OCI-LY7 (cell line): ENCODE measurements around the gene ELOVL1. TPM values are rescaled to one million over a fixed set of nuclear protein-coding genes. Genes with fewer than 3 reads are reported as not detected.

Source experiments
- BruUV-seq: library from RNA; stranded (reverse); fragments of 400-500 nt; replicated peaks from 2 replicates; lab custom pipeline; 2021; lab: Mats Ljungman, UMichigan
- CTCF ChIA-PET: fragments of 300-600 bp; sonication (Branson Sonifier 250); formaldehyde crosslinking; loops from one replicate; lab custom pipeline; 2022; ENCODE audit warnings: antibody characterized with exemption; ENCODE audit not compliant: unreplicated experiment; lab: Charles Lee
- POLR2A ChIA-PET: fragments of 300-600 bp; sonication (Branson Sonifier 250); formaldehyde crosslinking; loops from one replicate; lab custom pipeline; 2022; ENCODE audit warnings: antibody characterized with exemption; lab: Charles Lee
- DNase-seq: peaks from one replicate; pipeline ENCODE4 v3.0.0-alpha.2; 2015; ENCODE audit warnings: low spot score
- H2AFZ ChIP-seq: fragments of 200-600 bp; sonication (generic), shearing (Covaris generic); 2 replicates; pipeline ENCODE4 v1.6.1; 2014; ENCODE audit warnings: mild to moderate bottlenecking, antibody characterized with exemption, low read length, moderate library complexity
- H3K27ac ChIP-seq: fragments of 200-600 bp; sonication (generic); 2 replicates; pipeline ENCODE4 v1.5.1; 2014; ENCODE audit warnings: mixed run types, low read depth, mild to moderate bottlenecking, moderate library complexity, low read length, inconsistent platforms; ENCODE audit not compliant: poor library complexity, severe bottlenecking
- H3K36me3 ChIP-seq: fragments of 200-600 bp; sonication (generic); 2 replicates; pipeline ENCODE4 v1.6.1; 2014; ENCODE audit warnings: mild to moderate bottlenecking, antibody characterized with exemption, low read length, moderate library complexity, mixed read lengths; ENCODE audit not compliant: insufficient read depth
- H3K4me1 ChIP-seq: fragments of 200-600 bp; sonication (generic); 2 replicates; pipeline ENCODE4 v1.5.1; 2014; ENCODE audit warnings: mild to moderate bottlenecking, low read length; ENCODE audit not compliant: insufficient read depth, poor library complexity, severe bottlenecking
- H3K4me2 ChIP-seq: fragments of 200-600 bp; sonication (generic); 2 replicates; pipeline ENCODE4 v1.6.1; 2014; ENCODE audit warnings: mild to moderate bottlenecking, low read length
- H3K4me3 ChIP-seq: fragments of 200-600 bp; sonication (generic); 2 replicates; pipeline ENCODE4 v1.5.1; 2014; ENCODE audit warnings: mild to moderate bottlenecking, low read depth, low read length; ENCODE audit not compliant: poor library complexity, severe bottlenecking
- H3K79me2 ChIP-seq: fragments of 200-600 bp; sonication (generic); 2 replicates; pipeline ENCODE4 v1.6.1; 2016; ENCODE audit warnings: low read depth, mild to moderate bottlenecking, low read length, moderate library complexity, mixed read lengths; ENCODE audit not compliant: insufficient read depth
- H3K9me2 ChIP-seq: fragments of 200-600 bp; sonication (generic); 2 replicates; pipeline ENCODE4 v1.6.1; 2016; ENCODE audit warnings: mild to moderate bottlenecking, low read length, mixed read lengths; ENCODE audit not compliant: insufficient read depth
- H3K9me3 ChIP-seq: fragments of 200-600 bp; sonication (generic); 2 replicates; pipeline ENCODE4 v1.6.1; 2014; ENCODE audit warnings: mild to moderate bottlenecking, mixed run types, low read length, mixed read lengths
- H4K20me1 ChIP-seq: fragments of 200-600 bp; sonication (generic); 2 replicates; pipeline ENCODE4 v1.6.1; 2014; ENCODE audit warnings: mild to moderate bottlenecking, antibody characterized with exemption, low read length, moderate library complexity, mixed read lengths; ENCODE audit not compliant: insufficient read depth
- EZH2phosphoT487 ChIP-seq: fragments of 200-600 bp; sonication (generic); IDR thresholded peaks from 2 replicates; pipeline ENCODE4 v1.6.1; 2018; ENCODE audit warnings: low read depth, borderline replicate concordance, mild to moderate bottlenecking, mixed run types, antibody characterized with exemption, low read length, moderate library complexity, mixed read lengths
- intact Hi-C: fragments of 100-400 bp; cut with micrococcal nuclease; formaldehyde crosslinking; loops from one replicate; pipeline ENCODE4 v1.10.0; 2022; ENCODE audit not compliant: unreplicated experiment
- total RNA-seq, 2 experiments: library from RNA; depleted of rRNA in 1 of 2; stranded (reverse); fragments of >200 nt in 1 of 2; shearing (Covaris generic) in 1 of 2; gene quantifications; 2 replicates each; pipeline ENCODE4 v1.2.3, GENCODE V29; 2014 to 2022
- TF ChIP-seq, protein P1 (sequence below): fragments of 200-600 bp; sonication (generic); conservative IDR thresholded peaks from 2 replicates; pipeline ENCODE4 v1.5.1; 2014; ENCODE audit warnings: mild to moderate bottlenecking, antibody characterized with exemption, low read length, moderate library complexity, mixed read lengths

ELOVL1 gene
- total RNA-seq, 2 experiments from 2014 or later, result 35.9 to 43.9 TPM

DNA sequence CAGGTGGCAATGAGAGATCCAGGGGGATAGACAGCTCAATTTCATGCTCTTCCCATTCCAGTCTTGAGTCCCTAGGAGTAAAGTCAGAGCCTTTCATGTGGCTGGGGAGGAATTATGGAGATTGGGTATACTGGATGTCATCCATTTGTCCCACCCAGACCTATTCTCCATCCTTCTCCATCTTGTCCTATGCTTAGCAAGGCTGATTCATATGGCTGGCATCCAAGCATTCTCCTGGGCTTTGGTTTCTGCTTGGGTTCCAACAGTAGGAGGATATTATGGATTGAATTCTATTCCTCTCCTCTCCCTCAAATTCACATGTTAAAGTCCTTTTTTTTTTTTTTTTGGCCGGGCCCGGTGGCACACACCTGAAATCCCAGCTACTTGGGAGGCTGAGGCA is 12.9 kb downstream of the ELOVL1 start:
- intact Hi-C loops, result no loop called here
- H3K9me3 ChIP-seq, result no peaks in the 10 kb centered on the region
- POLR2A ChIA-PET, result no interaction called here
- TF ChIP-seq, protein P1, sequence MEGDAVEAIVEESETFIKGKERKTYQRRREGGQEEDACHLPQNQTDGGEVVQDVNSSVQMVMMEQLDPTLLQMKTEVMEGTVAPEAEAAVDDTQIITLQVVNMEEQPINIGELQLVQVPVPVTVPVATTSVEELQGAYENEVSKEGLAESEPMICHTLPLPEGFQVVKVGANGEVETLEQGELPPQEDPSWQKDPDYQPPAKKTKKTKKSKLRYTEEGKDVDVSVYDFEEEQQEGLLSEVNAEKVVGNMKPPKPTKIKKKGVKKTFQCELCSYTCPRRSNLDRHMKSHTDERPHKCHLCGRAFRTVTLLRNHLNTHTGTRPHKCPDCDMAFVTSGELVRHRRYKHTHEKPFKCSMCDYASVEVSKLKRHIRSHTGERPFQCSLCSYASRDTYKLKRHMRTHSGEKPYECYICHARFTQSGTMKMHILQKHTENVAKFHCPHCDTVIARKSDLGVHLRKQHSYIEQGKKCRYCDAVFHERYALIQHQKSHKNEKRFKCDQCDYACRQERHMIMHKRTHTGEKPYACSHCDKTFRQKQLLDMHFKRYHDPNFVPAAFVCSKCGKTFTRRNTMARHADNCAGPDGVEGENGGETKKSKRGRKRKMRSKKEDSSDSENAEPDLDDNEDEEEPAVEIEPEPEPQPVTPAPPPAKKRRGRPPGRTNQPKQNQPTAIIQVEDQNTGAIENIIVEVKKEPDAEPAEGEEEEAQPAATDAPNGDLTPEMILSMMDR, result no peak
- no peak for TF ChIP-seq EZH2phosphoT487
- DNase-seq, result no peak
- CTCF ChIA-PET, result no interaction called here
- no peak overlapping the region for H3K4me2 ChIP-seq
- no peak overlapping the region for H3K4me3 ChIP-seq
- H3K79me2 ChIP-seq, result peaks cover 12% of the 10 kb centered on the region
- no peak overlapping the region for H2AFZ ChIP-seq
- no TSS peak for BruUV-seq
- peaks cover 15% of the 10 kb centered on the region for H3K4me1 ChIP-seq
- no peaks in the 10 kb centered on the region for H3K9me2 ChIP-seq
- H3K36me3 ChIP-seq, result peaks cover 10% of the 10 kb centered on the region
- peaks cover 1% of the 10 kb centered on the region; the same call in 1 of the 2 replicates for H4K20me1 ChIP-seq
- H3K27ac ChIP-seq, result no peak overlapping the region

DNA sequence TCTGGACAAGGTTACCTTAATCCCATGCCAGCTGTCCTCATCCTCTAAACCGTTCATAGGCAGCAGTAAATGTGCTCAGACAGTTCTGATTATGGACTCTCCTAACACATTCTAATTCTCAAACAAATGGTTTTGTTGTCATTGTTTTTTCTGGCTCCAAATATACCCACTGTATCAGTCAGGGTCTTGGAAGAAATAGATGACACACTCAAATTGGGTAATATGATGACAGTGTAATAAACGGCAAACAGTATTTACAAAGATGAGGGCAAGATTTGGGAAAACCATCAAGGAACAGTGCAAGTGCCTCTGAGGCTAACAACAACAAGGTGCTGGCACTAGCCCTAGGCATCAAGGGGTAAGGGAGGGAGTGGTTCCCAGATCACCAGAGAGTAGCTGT is 13.3 kb downstream of the ELOVL1 start:
- ChIA-PET POLR2A (no interaction called here), CTCF (no interaction called here)
- Histone ChIP-seq H3K9me2 (no peaks in the 10 kb centered on the region), H3K9me3 (no peaks in the 10 kb centered on the region), H3K27ac (no peak overlapping the region), H2AFZ (no peak overlapping the region), H4K20me1 (no peaks in the 10 kb centered on the region), H3K36me3 (peaks cover 6% of the 10 kb centered on the region), H3K4me1 (peaks cover 16% of the 10 kb centered on the region), H3K79me2 (peaks cover 7% of the 10 kb centered on the region), H3K4me2 (no peak overlapping the region), H3K4me3 (no peak overlapping the region)
- DNase-seq, result no peak
- intact Hi-C loops, result no loop called here
- BruUV-seq, result no TSS peak
- TF ChIP-seq, protein P1, result no peak
- no peak for TF ChIP-seq EZH2phosphoT487

DNA sequence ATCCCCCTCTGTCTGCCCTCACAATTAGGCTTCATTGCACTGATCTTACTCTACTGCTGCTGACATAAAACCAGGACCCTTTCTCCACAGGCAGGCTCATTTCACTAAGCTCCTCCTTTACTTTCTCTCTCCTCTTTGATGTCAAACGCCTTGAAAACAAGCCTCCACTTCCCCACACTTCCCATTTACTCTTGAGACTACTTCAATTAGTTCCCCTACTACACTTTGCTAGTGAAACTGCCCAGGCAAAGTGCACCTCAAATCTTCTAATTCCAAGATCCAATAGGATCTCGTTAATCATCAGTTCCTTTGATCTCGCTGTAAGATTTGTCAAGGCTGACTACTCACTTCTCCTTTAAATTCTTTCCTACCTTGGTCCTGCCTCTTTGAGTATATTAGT is 14.9 kb downstream of the ELOVL1 start:
- H3K36me3 ChIP-seq, result no peaks in the 10 kb centered on the region
- DNase-seq, result no peak
- POLR2A ChIA-PET, result no interaction called here
- no peak overlapping the region for H3K4me2 ChIP-seq
- H3K79me2 ChIP-seq, result no peaks in the 10 kb centered on the region
- H3K27ac ChIP-seq, result no peak overlapping the region
- H4K20me1 ChIP-seq, result no peaks in the 10 kb centered on the region
- BruUV-seq, result no TSS peak
- no peaks in the 10 kb centered on the region for H3K9me3 ChIP-seq
- H3K4me1 ChIP-seq, result peaks cover 19% of the 10 kb centered on the region
- no peaks in the 10 kb centered on the region for H3K9me2 ChIP-seq
- intact Hi-C loops, result no loop called here
- CTCF ChIA-PET, result no interaction called here
- no peak overlapping the region for H3K4me3 ChIP-seq
- TF ChIP-seq, protein P1, result no peak
- TF ChIP-seq EZH2phosphoT487, result no peak
- no peak overlapping the region for H2AFZ ChIP-seq
